ENCODE results near the gene SPG11. TPM values are rescaled to one million over a fixed set of nuclear protein-coding genes. Genes with fewer than 3 reads are reported as not detected.
A peak's percentile ranks its signal among the peaks of the same experiment; 100 is the strongest.

The SPG11 gene
- total and polyA plus RNA-seq, 4 donors: 17.3 to 65.3 (median 31.3) TPM

DNA sequence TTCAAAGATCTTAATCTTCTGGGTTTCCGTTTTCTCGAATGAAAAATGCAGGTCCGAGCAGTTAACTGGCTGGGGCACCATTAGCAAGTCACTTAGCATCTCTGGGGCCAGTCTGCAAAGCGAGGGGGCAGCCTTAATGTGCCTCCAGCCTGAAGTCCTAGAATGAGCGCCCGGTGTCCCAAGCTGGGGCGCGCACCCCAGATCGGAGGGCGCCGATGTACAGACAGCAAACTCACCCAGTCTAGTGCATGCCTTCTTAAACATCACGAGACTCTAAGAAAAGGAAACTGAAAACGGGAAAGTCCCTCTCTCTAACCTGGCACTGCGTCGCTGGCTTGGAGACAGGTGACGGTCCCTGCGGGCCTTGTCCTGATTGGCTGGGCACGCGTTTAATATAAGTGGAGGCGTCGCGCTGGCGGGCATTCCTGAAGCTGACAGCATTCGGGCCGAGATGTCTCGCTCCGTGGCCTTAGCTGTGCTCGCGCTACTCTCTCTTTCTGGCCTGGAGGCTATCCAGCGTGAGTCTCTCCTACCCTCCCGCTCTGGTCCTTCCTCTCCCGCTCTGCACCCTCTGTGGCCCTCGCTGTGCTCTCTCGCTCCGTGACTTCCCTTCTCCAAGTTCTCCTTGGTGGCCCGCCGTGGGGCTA is 47.8 kb upstream of the SPG11 start, which contains the start of the genes B2M and PATL2:
TSS of gene B2M (plus strand) at position 422 of the 647 bp plus-strand sequence. CDS start at position 452, 30 bp downstream.
TSS of gene PATL2 (minus strand) at position 228 of the 647 bp plus-strand sequence. CDS start 34,833 bp downstream, outside the sequence.
- TF ChIP-seq ZBTB33 (IDR thresholded peaks at IDR 0.05) (no peak), HNF4G (IDR thresholded peaks at IDR 0.05) (no peak), RXRA (IDR thresholded peaks at IDR 0.05) (peak in 1 of 2 donors; percentile 35), YY1 (IDR thresholded peaks at IDR 0.05) (peak; percentile 60), FOXA2 (IDR thresholded peaks at IDR 0.05) (no peak), RAD21 (IDR thresholded peaks at IDR 0.05) (peak; percentile 6 to 16), NR2F2 (IDR thresholded peaks at IDR 0.05) (peak; percentile 19), HNF4A (conservative IDR thresholded peaks at IDR 0.05) (no peak), JUND (IDR thresholded peaks at IDR 0.05) (peak in 1 of 2 donors; percentile 91), GABPA (IDR thresholded peaks at IDR 0.05 in 1 of 2, conservative IDR thresholded peaks at IDR 0.05 in 1 of 2) (no peak), FOXA1 (IDR thresholded peaks at IDR 0.05) (no peak), TAF1 (conservative IDR thresholded peaks at IDR 0.05) (peak; percentile 98), SP1 (IDR thresholded peaks at IDR 0.05) (peak; percentile 93)
- TF ChIP-seq, protein P1, sequence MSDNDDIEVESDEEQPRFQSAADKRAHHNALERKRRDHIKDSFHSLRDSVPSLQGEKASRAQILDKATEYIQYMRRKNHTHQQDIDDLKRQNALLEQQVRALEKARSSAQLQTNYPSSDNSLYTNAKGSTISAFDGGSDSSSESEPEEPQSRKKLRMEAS (IDR thresholded peaks at IDR 0.05): peak; percentile 60
- TF ChIP-seq, protein P2, sequence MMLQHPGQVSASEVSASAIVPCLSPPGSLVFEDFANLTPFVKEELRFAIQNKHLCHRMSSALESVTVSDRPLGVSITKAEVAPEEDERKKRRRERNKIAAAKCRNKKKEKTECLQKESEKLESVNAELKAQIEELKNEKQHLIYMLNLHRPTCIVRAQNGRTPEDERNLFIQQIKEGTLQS (IDR thresholded peaks at IDR 0.05): peak; percentile 12
- TF ChIP-seq, protein P3, sequence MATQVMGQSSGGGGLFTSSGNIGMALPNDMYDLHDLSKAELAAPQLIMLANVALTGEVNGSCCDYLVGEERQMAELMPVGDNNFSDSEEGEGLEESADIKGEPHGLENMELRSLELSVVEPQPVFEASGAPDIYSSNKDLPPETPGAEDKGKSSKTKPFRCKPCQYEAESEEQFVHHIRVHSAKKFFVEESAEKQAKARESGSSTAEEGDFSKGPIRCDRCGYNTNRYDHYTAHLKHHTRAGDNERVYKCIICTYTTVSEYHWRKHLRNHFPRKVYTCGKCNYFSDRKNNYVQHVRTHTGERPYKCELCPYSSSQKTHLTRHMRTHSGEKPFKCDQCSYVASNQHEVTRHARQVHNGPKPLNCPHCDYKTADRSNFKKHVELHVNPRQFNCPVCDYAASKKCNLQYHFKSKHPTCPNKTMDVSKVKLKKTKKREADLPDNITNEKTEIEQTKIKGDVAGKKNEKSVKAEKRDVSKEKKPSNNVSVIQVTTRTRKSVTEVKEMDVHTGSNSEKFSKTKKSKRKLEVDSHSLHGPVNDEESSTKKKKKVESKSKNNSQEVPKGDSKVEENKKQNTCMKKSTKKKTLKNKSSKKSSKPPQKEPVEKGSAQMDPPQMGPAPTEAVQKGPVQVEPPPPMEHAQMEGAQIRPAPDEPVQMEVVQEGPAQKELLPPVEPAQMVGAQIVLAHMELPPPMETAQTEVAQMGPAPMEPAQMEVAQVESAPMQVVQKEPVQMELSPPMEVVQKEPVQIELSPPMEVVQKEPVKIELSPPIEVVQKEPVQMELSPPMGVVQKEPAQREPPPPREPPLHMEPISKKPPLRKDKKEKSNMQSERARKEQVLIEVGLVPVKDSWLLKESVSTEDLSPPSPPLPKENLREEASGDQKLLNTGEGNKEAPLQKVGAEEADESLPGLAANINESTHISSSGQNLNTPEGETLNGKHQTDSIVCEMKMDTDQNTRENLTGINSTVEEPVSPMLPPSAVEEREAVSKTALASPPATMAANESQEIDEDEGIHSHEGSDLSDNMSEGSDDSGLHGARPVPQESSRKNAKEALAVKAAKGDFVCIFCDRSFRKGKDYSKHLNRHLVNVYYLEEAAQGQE (IDR thresholded peaks at IDR 0.05): peak; percentile 93
- Histone ChIP-seq H3K27ac (ENCODE audit: low read depth in 1 of 2, low read length in 2 of 2) (peak within 1 kb of the TSS; percentile 99), H3K4me1 (ENCODE audit: control insufficient read depth in 4 of 4, insufficient read depth in 4 of 4, low read length in 3 of 4) (peaks cover 0 to 23% (median 10%) of the 10 kb centered on the region in 4 donors), H3K27me3 (ENCODE audit: control insufficient read depth in 4 of 4, insufficient read depth in 4 of 4, low read length in 3 of 4) (no peaks in the 10 kb centered on the region), H3K9me3 (ENCODE audit: control insufficient read depth in 4 of 4, low read length in 3 of 4) (no peaks in the 10 kb centered on the region), H3K4me3 (ENCODE audit: low read depth in 1 of 3, low read length in 3 of 3) (peak within 1 kb of the TSS; percentile 56 to 93 (median 88)), H3K9ac (ENCODE audit: low read depth in 1 of 2, low read length in 2 of 2) (peak within 1 kb of the TSS; percentile 89 to 99), H3K36me3 (ENCODE audit: control insufficient read depth in 4 of 4, insufficient read depth in 3 of 4, low read depth in 1 of 4, low read length in 3 of 4) (peaks cover 2 to 13% (median 12%) of the 10 kb centered on the region in 4 donors)
- peak; percentile 98 for DNase-seq (ENCODE audit: low spot score)
- under 1% methylated on average over 37 of the region's 37 CpGs for WGBS
